ENCODE results near the gene TENM3. TPM values are rescaled to one million over a fixed set of nuclear protein-coding genes. Genes with fewer than 3 reads are reported as not detected.

TENM3 gene
- total RNA-seq, 4 donors from 2014 or later: 0.64 to 5.5 (median 2.1) TPM

DNA sequence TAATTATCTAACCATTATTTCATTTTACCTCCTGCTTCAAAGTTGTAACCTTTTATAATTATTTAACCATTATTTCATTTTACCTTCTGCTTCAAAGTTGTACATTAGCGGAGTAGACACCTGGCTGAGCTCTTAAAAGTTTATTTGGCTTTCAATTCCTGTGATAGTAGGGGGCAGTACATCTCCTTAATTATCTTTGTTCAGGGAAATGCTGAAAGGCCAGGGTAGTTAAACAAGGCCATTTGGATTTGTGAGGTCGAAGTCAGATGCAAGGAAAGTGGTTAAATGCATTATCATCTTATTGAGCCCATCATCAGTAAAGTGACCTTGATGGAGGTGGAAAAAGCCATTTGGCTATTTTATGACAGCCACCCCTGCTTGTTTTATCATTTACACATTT is 210.6 kb downstream of the TENM3 start:
- peaks cover 4 to 14% (median 10%) of the 10 kb centered on the region in 3 donors for H3K4me1 ChIP-seq
- H3K36me3 ChIP-seq: no peaks in the 10 kb centered on the region
- intact Hi-C loops (cut with DNase I): no loop called here
- TF ChIP-seq POLR2A (IDR thresholded peaks at IDR 0.05): no peak
- TF ChIP-seq, protein P1, sequence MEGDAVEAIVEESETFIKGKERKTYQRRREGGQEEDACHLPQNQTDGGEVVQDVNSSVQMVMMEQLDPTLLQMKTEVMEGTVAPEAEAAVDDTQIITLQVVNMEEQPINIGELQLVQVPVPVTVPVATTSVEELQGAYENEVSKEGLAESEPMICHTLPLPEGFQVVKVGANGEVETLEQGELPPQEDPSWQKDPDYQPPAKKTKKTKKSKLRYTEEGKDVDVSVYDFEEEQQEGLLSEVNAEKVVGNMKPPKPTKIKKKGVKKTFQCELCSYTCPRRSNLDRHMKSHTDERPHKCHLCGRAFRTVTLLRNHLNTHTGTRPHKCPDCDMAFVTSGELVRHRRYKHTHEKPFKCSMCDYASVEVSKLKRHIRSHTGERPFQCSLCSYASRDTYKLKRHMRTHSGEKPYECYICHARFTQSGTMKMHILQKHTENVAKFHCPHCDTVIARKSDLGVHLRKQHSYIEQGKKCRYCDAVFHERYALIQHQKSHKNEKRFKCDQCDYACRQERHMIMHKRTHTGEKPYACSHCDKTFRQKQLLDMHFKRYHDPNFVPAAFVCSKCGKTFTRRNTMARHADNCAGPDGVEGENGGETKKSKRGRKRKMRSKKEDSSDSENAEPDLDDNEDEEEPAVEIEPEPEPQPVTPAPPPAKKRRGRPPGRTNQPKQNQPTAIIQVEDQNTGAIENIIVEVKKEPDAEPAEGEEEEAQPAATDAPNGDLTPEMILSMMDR (IDR thresholded peaks at IDR 0.05): no peak
- DNase-seq: no peak
- peaks cover 0 to 52% (median 2%) of the 10 kb centered on the region in 4 donors for H3K27me3 ChIP-seq
- no peak overlapping the region for H3K27ac ChIP-seq
- 78 to 88% methylated on average over 2 of the region's 2 CpGs for WGBS, 2 donors
- H3K9me3 ChIP-seq: no peaks in the 10 kb centered on the region
- no peak overlapping the region for H3K4me3 ChIP-seq

DNA sequence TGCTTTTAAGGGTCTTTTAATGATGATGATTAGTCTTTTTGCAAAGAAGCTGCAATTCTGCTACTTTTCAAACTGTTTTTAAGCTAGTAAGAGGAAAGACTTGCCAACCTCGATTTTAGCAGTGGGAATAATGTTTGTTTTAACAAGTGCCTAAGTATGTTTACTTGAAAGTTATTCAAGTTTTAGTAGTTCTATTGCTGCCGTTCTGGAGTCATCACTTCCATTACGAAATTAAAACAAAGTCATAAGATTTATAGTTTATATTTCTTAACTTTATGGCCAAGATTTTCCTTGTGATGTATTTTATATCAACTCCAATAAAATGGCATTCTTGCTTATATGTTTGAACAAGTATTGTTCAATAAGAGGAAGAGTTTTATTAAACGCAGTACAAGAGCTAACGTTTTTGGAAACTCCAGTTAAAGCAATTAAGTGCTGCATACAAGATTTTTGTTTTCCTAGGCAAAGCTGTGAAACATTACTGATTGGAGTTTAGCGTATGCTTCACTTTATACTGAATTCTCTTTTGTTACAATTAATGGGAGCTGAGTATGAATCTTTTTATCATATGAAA is 211.3 kb downstream of the TENM3 start:
- no peak overlapping the region for H3K4me3 ChIP-seq
- peaks cover 2 to 9% (median 6%) of the 10 kb centered on the region in 3 donors for H3K4me1 ChIP-seq
- H3K27me3 ChIP-seq: peaks cover 0 to 45% (median 2%) of the 10 kb centered on the region in 4 donors
- H3K9me3 ChIP-seq: no peaks in the 10 kb centered on the region
- no peak for TF ChIP-seq POLR2A (IDR thresholded peaks at IDR 0.05)
- TF ChIP-seq, protein P1 (IDR thresholded peaks at IDR 0.05): no peak
- no peak for DNase-seq
- WGBS, 2 donors: 51 to 54% methylated on average over 6 of the region's 6 CpGs
- H3K36me3 ChIP-seq: no peaks in the 10 kb centered on the region
- H3K27ac ChIP-seq: no peak overlapping the region
- intact Hi-C loops (cut with DNase I): no loop called here

DNA sequence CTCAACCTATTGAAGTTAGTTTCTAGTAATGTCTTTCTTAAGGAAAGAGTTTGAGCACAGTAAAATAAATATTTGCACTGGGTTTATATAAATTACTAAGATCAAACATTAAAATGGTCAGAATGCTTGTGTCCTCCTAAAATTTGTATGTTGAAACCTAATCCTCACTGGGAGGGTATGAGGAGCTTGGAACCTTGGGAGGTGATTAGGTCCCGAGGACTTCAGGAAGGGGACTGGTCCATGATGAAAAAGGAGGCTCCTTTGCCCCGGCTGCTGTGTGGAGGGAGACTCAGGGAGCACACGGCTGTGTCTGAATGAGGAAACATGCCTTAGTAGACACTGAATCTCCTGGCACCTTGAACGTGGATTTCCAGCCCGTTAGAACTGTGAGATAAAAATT is 221.9 kb downstream of the TENM3 start:
- H3K36me3 ChIP-seq: no peaks in the 10 kb centered on the region
- WGBS, 2 donors: 64 to 69% methylated on average over 5 of the region's 5 CpGs
- no peaks in the 10 kb centered on the region for H3K4me1 ChIP-seq
- TF ChIP-seq, protein P1 (IDR thresholded peaks at IDR 0.05): no peak
- TF ChIP-seq POLR2A (IDR thresholded peaks at IDR 0.05): no peak
- no peaks in the 10 kb centered on the region for H3K27me3 ChIP-seq
- no peak for DNase-seq
- no peaks in the 10 kb centered on the region for H3K9me3 ChIP-seq
- H3K27ac ChIP-seq: no peak overlapping the region
- intact Hi-C loops (cut with DNase I): no loop called here
- H3K4me3 ChIP-seq: no peak overlapping the region

DNA sequence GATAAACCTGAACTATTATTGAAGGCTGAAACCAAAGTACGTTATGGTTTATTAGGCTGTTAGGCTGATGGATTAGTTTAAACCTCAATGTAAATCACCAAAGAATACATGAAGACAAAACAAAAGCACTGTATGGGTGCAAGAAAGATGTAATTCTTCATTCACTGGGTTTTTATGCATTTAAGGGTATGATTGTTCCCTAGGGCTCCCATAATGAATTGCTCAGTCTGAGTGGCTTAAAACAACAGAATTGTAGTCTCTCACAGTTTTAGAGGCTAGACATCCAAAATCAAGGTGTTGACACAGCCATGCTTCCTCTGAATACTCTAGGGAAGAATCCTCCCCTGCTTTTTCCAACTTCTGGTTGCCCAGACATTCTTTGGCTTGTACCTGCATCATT is 222.8 kb downstream of the TENM3 start:
- intact Hi-C loops (cut with DNase I): no loop called here
- 64 to 72% methylated on average over 1 of the region's 1 CpG for WGBS, 2 donors
- H3K36me3 ChIP-seq: no peaks in the 10 kb centered on the region
- no peak for DNase-seq
- H3K4me1 ChIP-seq: no peaks in the 10 kb centered on the region
- no peak for TF ChIP-seq POLR2A (IDR thresholded peaks at IDR 0.05)
- TF ChIP-seq, protein P1 (IDR thresholded peaks at IDR 0.05): no peak
- H3K27ac ChIP-seq: no peak overlapping the region
- H3K27me3 ChIP-seq: no peaks in the 10 kb centered on the region
- no peaks in the 10 kb centered on the region for H3K9me3 ChIP-seq
- no peak overlapping the region for H3K4me3 ChIP-seq

DNA sequence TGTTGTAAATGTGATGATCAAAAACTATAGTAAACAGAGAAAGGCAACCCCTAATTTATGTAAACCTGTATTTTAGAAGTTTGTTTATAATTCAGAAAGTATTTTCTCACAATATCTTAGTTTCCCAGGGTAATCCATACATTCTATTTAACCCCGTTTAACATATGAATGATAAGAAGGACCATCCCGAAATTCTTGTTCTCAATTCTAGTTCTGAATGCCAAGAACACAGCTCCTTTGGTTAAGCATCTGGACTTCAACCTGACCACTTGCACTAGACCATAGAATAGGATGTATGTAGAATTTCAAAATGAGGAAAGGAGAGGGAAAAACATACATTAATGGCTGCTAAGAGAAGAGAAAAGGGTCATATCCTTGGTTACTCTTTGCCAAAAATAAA is 227.0 kb downstream of the TENM3 start:
- TF ChIP-seq, protein P1 (IDR thresholded peaks at IDR 0.05): no peak
- no peak for TF ChIP-seq POLR2A (IDR thresholded peaks at IDR 0.05)
- no peaks in the 10 kb centered on the region for H3K27me3 ChIP-seq
- no peak overlapping the region for H3K27ac ChIP-seq
- H3K4me3 ChIP-seq: no peak overlapping the region
- no peaks in the 10 kb centered on the region for H3K4me1 ChIP-seq
- 72 to 80% methylated on average over 2 of the region's 2 CpGs for WGBS, 2 donors
- DNase-seq: no peak
- no peaks in the 10 kb centered on the region for H3K36me3 ChIP-seq
- intact Hi-C loops (cut with DNase I): no loop called here
- no peaks in the 10 kb centered on the region for H3K9me3 ChIP-seq

All from esophagus squamous epithelium (tissue), 5 donors.